SK-N-MC (cell line): Measurements from ENCODE around the gene FBXL13.
"Not testable (repeated sequence)": the region's sequence is repeated elsewhere in the genome, so short reads cannot be mapped to it uniquely, and the experiment has no call there.

Experiments
- EZH2 ChIP-seq: fragments of 200-600 bp; sonication (generic); IDR thresholded peaks from one replicate; pipeline ENCODE4 v1.6.1; 2017; ENCODE audit warnings: antibody characterized with exemption
- FOXP2 ChIP-seq: optimal IDR thresholded peaks from 2 replicates; pipeline ENCODE3; 2011; ENCODE audit warnings: mild to moderate bottlenecking, moderate library complexity; ENCODE audit not compliant: insufficient read depth; ENCODE audit errors: extremely low read length, control extremely low read depth
- POLR2AphosphoS5 ChIP-seq: IDR thresholded peaks from 2 replicates; pipeline ENCODE4 v1.6.1; 2012; ENCODE audit warnings: mild to moderate bottlenecking, low read depth, low read length, borderline replicate concordance

DNA sequence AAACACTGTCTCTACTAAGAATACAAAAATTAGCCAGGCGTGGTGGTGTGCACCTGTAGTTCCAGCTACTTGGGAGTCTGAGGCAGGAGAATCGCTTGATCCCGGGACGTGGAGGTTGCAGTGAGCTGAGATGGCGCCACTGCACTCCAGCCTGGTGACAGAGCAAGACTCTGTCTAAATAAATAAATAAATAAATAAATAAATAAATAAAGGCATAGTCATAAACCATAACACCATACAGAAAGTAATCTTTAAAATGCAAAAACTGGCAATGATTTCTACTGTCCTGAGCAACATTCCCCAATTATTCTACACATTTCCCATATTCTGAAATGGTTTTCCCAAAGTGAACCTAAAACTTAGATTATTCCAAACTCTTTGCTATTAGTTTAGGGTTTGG is 79.0 kb downstream of the FBXL13 start:
- not testable (repeated sequence) for TF ChIP-seq EZH2, POLR2AphosphoS5, FOXP2
